GM19238 (cell line): Measurements from ENCODE around the gene MACROD1.
A peak's percentile ranks its signal among the peaks of the same experiment; 100 is the strongest.

Experiments used
- DNase-seq: peaks from one replicate; pipeline ENCODE4 v3.0.0; 2011; ENCODE audit warnings: low spot score; ENCODE audit not compliant: insufficient read length

The MACROD1 gene

GRCh38 chr11:64152841-64153691 is 12.8 kb downstream of the MACROD1 start:
- DNase-seq, result peak; percentile 90

GRCh38 chr11:64151337-64151736 is 14.6 kb downstream of the MACROD1 start:
- DNase-seq, result no peak

GRCh38 chr11:64150481-64151239 is 15.3 kb downstream of the MACROD1 start:
- DNase-seq, result no peak

- DNase-seq, result no peak
Observed at GRCh38 chr11:64150051-64150450, 15.9 kb downstream of the MACROD1 start.

GRCh38 chr11:64148917-64149617 is 16.8 kb downstream of the MACROD1 start:
- no peak for DNase-seq

- DNase-seq, result peak; percentile 63
Observed at GRCh38 chr11:64148226-64148916, 17.5 kb downstream of the MACROD1 start.

- DNase-seq, result peak; percentile 47
Observed at GRCh38 chr11:64146036-64146955, 19.6 kb downstream of the MACROD1 start.

- DNase-seq, result no peak
Observed at GRCh38 chr11:64144587-64145472, 21.1 kb downstream of the MACROD1 start.

- DNase-seq, result no peak
Observed at GRCh38 chr11:64141081-64141783, 24.7 kb downstream of the MACROD1 start.

GRCh38 chr11:64140082-64140481 is 25.8 kb downstream of the MACROD1 start:
- DNase-seq, result no peak

- no peak for DNase-seq
Observed at GRCh38 chr11:64139049-64139448, 26.9 kb downstream of the MACROD1 start.

GRCh38 chr11:64138398-64138797 is 27.5 kb downstream of the MACROD1 start:
- DNase-seq, result no peak

- DNase-seq, result no peak
Observed at GRCh38 chr11:64136765-64137441, 29.0 kb downstream of the MACROD1 start.

GRCh38 chr11:64135711-64136110 is 30.2 kb downstream of the MACROD1 start:
- no peak for DNase-seq

- DNase-seq, result no peak
Observed at GRCh38 chr11:64134963-64135362, 30.9 kb downstream of the MACROD1 start.

GRCh38 chr11:64132982-64133705 is 32.8 kb downstream of the MACROD1 start:
- DNase-seq, result no peak

- no peak for DNase-seq
Observed at GRCh38 chr11:64132191-64132771, 33.6 kb downstream of the MACROD1 start.
